Memory B cell (primary cell): ENCODE measurements around the gene GFRA1.

Source experiments
- ATAC-seq: fragments of 150-1000 bp; cut with Tn5 transposase; 2 replicates; pipeline ENCODE4 v1.10.0; 2021; ENCODE audit warnings: low read depth, mild to moderate bottlenecking, moderate library complexity
- DNase-seq, 2 donors: peaks; one replicate each; pipeline ENCODE4 v3.0.0; 2022; ENCODE audit warnings: low spot score in 2 of 2
- H3K27ac Mint-ChIP-seq: one replicate; pipeline ENCODE4 v1.8.0; 2022; ENCODE audit warnings: mild to moderate bottlenecking, moderate library complexity, mixed read lengths
- H3K27me3 Mint-ChIP-seq: one replicate; pipeline ENCODE4 v1.8.0; 2022; ENCODE audit warnings: mixed read lengths
- H3K36me3 Mint-ChIP-seq: one replicate; pipeline ENCODE4 v1.8.0; 2022; ENCODE audit warnings: mild to moderate bottlenecking, mixed read lengths
- H3K4me1 Mint-ChIP-seq: one replicate; pipeline ENCODE4 v1.8.0; 2022; ENCODE audit warnings: mixed read lengths
- H3K4me3 Mint-ChIP-seq: one replicate; pipeline ENCODE4 v1.8.0; 2022; ENCODE audit warnings: mild to moderate bottlenecking, moderate library complexity, mixed read lengths
- H3K9me3 Mint-ChIP-seq: one replicate; pipeline ENCODE4 v1.8.0; 2022; ENCODE audit warnings: mixed read lengths

The GFRA1 gene

GRCh38 chr10:116138897-116139296 lies 134.1 kb downstream of the GFRA1 start:
- Mint-ChIP-seq H3K27ac (no peak overlapping the region), H3K4me1 (no peaks in the 10 kb centered on the region), H3K36me3 (no peaks in the 10 kb centered on the region), H3K27me3 (peaks cover 2% of the 10 kb centered on the region), H3K4me3 (no peak overlapping the region), H3K9me3 (no peaks in the 10 kb centered on the region)
- no peak for ATAC-seq
- DNase-seq, result no peak

- no peaks in the 10 kb centered on the region for H3K4me1 Mint-ChIP-seq
- H3K9me3 Mint-ChIP-seq, result no peaks in the 10 kb centered on the region
- no peaks in the 10 kb centered on the region for H3K36me3 Mint-ChIP-seq
- H3K4me3 Mint-ChIP-seq, result no peak overlapping the region
- peaks cover 2% of the 10 kb centered on the region for H3K27me3 Mint-ChIP-seq
- no peak for DNase-seq
- no peak for ATAC-seq
- no peak overlapping the region for H3K27ac Mint-ChIP-seq
Measured at GRCh38 chr10:116136261-116136660, 136.7 kb downstream of the GFRA1 start.

GRCh38 chr10:116134322-116134721 lies 138.7 kb downstream of the GFRA1 start:
- H3K27ac Mint-ChIP-seq, result no peak overlapping the region
- H3K9me3 Mint-ChIP-seq, result peaks cover 2% of the 10 kb centered on the region
- DNase-seq (no peak), ATAC-seq (no peak)
- H3K27me3 Mint-ChIP-seq, result no peaks in the 10 kb centered on the region
- no peaks in the 10 kb centered on the region for H3K36me3 Mint-ChIP-seq
- no peaks in the 10 kb centered on the region for H3K4me1 Mint-ChIP-seq
- no peak overlapping the region for H3K4me3 Mint-ChIP-seq

- ATAC-seq (no peak), DNase-seq (no peak)
- H3K27me3 Mint-ChIP-seq, result no peaks in the 10 kb centered on the region
- H3K9me3 Mint-ChIP-seq, result peaks cover 2% of the 10 kb centered on the region
- no peak overlapping the region for H3K27ac Mint-ChIP-seq
- H3K36me3 Mint-ChIP-seq, result no peaks in the 10 kb centered on the region
- H3K4me3 Mint-ChIP-seq, result no peak overlapping the region
- H3K4me1 Mint-ChIP-seq, result no peaks in the 10 kb centered on the region
Measured at GRCh38 chr10:116133634-116134033, 139.4 kb downstream of the GFRA1 start.

GRCh38 chr10:116132780-116133399 lies 140.1 kb downstream of the GFRA1 start:
- Mint-ChIP-seq H3K4me1 (no peaks in the 10 kb centered on the region), H3K27me3 (no peaks in the 10 kb centered on the region), H3K4me3 (no peak overlapping the region), H3K36me3 (no peaks in the 10 kb centered on the region), H3K9me3 (peaks cover 2% of the 10 kb centered on the region), H3K27ac (no peak overlapping the region)
- DNase-seq (no peak), ATAC-seq (no peak)

GRCh38 chr10:116130006-116130405 lies 143.0 kb downstream of the GFRA1 start:
- H3K27me3 Mint-ChIP-seq, result no peaks in the 10 kb centered on the region
- H3K4me3 Mint-ChIP-seq, result no peak overlapping the region
- no peak for ATAC-seq
- H3K9me3 Mint-ChIP-seq, result peaks cover 4% of the 10 kb centered on the region
- no peak overlapping the region for H3K27ac Mint-ChIP-seq
- DNase-seq, result no peak
- H3K4me1 Mint-ChIP-seq, result no peaks in the 10 kb centered on the region
- H3K36me3 Mint-ChIP-seq, result no peaks in the 10 kb centered on the region

GRCh38 chr10:116126954-116127695 lies 145.9 kb downstream of the GFRA1 start:
- Mint-ChIP-seq H3K36me3 (no peaks in the 10 kb centered on the region), H3K9me3 (peaks cover 4% of the 10 kb centered on the region), H3K27me3 (no peaks in the 10 kb centered on the region), H3K4me3 (no peak overlapping the region), H3K4me1 (no peaks in the 10 kb centered on the region), H3K27ac (no peak overlapping the region)
- ATAC-seq, result no peak
- DNase-seq, result no peak

- no peaks in the 10 kb centered on the region for H3K36me3 Mint-ChIP-seq
- peaks cover 4% of the 10 kb centered on the region for H3K9me3 Mint-ChIP-seq
Measured at GRCh38 chr10:116126239-116126638, 146.8 kb downstream of the GFRA1 start.

GRCh38 chr10:116125180-116125579 lies 147.8 kb downstream of the GFRA1 start:
- ATAC-seq, result no peak
- Mint-ChIP-seq H3K9me3 (peaks cover 2% of the 10 kb centered on the region), H3K27me3 (no peaks in the 10 kb centered on the region), H3K4me1 (no peaks in the 10 kb centered on the region), H3K4me3 (no peak overlapping the region), H3K27ac (no peak overlapping the region), H3K36me3 (no peaks in the 10 kb centered on the region)
- no peak for DNase-seq

More at GRCh38 chr10:116126239-116126638, 146.8 kb downstream of the GFRA1 start:
- ATAC-seq (no peak), DNase-seq (no peak)
- H3K4me3 Mint-ChIP-seq, result no peak overlapping the region
- no peak overlapping the region for H3K27ac Mint-ChIP-seq
- H3K27me3 Mint-ChIP-seq, result no peaks in the 10 kb centered on the region
- H3K4me1 Mint-ChIP-seq, result no peaks in the 10 kb centered on the region

GRCh38 chr10:116124777-116125176 lies 148.2 kb downstream of the GFRA1 start:
- Mint-ChIP-seq H3K9me3 (peaks cover 2% of the 10 kb centered on the region), H3K27me3 (no peaks in the 10 kb centered on the region), H3K4me3 (no peak overlapping the region), H3K36me3 (no peaks in the 10 kb centered on the region), H3K27ac (no peak overlapping the region), H3K4me1 (no peaks in the 10 kb centered on the region)
- DNase-seq (no peak), ATAC-seq (no peak)

- ATAC-seq, result no peak
- peaks cover 6% of the 10 kb centered on the region for H3K9me3 Mint-ChIP-seq
- no peaks in the 10 kb centered on the region for H3K36me3 Mint-ChIP-seq
- H3K4me3 Mint-ChIP-seq, result no peak overlapping the region
- DNase-seq, result no peak
- no peak overlapping the region for H3K27ac Mint-ChIP-seq
- H3K27me3 Mint-ChIP-seq, result no peaks in the 10 kb centered on the region
- no peaks in the 10 kb centered on the region for H3K4me1 Mint-ChIP-seq
Measured at GRCh38 chr10:116122664-116123063, 150.3 kb downstream of the GFRA1 start.

- Mint-ChIP-seq H3K36me3 (no peaks in the 10 kb centered on the region), H3K9me3 (peaks cover 6% of the 10 kb centered on the region), H3K4me1 (no peaks in the 10 kb centered on the region), H3K4me3 (no peak overlapping the region), H3K27me3 (no peaks in the 10 kb centered on the region), H3K27ac (no peak overlapping the region)
- DNase-seq (no peak), ATAC-seq (no peak)
Measured at GRCh38 chr10:116121640-116122525, 151.1 kb downstream of the GFRA1 start.

- Mint-ChIP-seq H3K36me3 (no peaks in the 10 kb centered on the region), H3K4me3 (no peak overlapping the region), H3K27ac (no peak overlapping the region), H3K9me3 (peaks cover 5% of the 10 kb centered on the region), H3K4me1 (no peaks in the 10 kb centered on the region), H3K27me3 (no peaks in the 10 kb centered on the region)
- DNase-seq (no peak), ATAC-seq (no peak)
Measured at GRCh38 chr10:116120688-116121455, 152.1 kb downstream of the GFRA1 start.
